Measurements from ENCODE around the gene LAMB1.

DNA sequence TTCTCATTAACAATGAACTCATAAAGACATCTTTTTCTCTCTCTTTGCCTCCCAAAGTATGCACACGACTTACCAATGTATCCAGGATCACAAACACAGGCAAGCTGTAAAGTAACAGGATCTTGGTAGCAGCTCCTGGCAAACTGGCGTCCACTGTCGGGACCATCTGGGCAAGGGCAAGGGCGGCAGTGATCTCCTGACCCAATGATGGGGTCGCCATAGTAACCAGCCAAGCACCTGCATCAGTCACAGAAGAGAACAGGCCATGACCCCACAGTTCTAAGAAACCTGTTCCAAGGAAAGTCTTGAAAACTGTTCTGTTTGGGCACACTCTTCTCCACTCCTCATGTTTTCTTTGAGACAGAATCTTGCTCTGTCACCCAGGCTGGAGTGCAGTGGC, 47.6 kb downstream of the LAMB1 start:
- TF ChIP-seq CTCF (IDR thresholded peaks at IDR 0.05): no peak
- no peak for TF ChIP-seq POLR2A (IDR thresholded peaks at IDR 0.05)
